Fibroblast of gingiva (primary cell): ENCODE results near the gene KIR3DL3.
"Not testable (repeated sequence)": the region's sequence is repeated elsewhere in the genome, so short reads cannot be mapped to it uniquely, and the experiment has no call there.

Experiments
- DNase-seq: peaks from one replicate; pipeline ENCODE4 v3.0.0-alpha.2; 2011; ENCODE audit warnings: low read depth

KIR3DL3 gene

GRCh38 chr19:54724142-54724541, at the start of gene KIR3DL3:
TSS of gene KIR3DL3 (plus strand) at chr19:54724442. CDS start at chr19:54724497, 55 bp downstream.
- DNase-seq = no peak

DNA sequence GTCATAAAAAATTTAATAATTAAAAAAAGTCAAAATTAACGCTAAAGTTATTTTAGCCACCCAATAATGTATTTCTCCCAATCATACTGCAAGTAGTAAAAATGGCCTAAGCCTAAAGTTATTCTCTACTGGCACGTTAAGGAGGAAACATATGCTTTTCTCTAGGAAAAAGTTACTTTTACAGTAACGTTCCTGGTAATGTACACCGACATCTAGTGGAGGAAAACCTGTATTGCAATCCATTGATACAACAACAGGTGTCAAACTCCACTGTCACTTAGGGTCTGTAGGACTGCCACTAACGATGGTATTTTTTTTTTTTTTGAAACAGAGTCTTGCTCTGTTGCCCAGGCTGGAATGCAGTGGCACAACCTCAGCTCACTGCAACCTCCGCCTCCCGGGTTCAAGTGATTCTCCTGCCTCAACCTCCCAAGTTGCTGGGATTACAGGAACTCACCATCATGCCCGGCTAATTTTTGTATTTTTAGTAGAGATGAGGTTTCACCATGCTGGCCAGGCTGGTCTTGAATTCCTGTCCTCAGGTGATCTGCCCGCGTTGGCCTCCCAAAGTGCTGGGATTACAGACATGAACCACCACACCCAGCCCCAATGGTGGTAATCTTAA, 47.9 kb upstream of the KIR3DL3 start:
- DNase-seq = not testable (repeated sequence)

DNA sequence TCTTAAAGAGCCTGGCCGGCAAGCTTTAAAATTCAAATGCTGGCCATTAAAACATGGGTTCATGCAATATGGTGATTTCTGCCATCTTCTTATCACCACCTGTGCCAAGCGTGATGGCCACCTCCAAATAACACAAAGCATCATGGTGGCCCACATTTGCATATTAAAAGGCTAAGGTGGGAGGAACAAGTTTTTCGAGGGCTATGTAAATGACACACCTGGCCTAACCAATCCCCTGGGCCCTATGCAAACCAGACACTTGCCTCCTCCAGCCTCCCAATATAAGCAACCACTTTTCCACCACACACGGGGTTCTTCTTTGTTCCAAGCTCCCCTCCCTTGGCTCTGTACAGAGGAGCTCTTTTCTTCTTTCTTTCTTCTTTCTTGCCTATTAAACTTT, 47.0 kb upstream of the KIR3DL3 start:
- no peak for DNase-seq

DNA sequence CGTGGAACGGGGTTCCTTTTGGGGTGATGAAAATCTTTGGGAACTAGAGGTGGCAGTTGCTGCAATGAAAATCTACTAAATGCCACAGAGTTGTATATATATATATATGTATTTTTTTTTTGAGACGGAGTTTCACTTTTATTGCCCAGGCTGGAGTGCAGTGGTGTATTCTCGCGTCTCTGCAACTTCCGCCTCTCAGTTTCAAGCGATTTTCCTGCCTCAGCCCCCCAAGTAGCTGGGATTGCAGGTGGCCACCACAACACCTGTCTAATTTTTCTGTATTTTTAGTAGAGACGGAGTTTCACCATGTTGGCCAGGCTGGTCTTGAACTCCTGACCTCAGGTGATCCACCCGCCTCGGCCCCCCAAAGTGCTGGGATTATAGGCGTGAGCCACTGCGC, 42.6 kb upstream of the KIR3DL3 start:
- DNase-seq = not testable (repeated sequence)

DNA sequence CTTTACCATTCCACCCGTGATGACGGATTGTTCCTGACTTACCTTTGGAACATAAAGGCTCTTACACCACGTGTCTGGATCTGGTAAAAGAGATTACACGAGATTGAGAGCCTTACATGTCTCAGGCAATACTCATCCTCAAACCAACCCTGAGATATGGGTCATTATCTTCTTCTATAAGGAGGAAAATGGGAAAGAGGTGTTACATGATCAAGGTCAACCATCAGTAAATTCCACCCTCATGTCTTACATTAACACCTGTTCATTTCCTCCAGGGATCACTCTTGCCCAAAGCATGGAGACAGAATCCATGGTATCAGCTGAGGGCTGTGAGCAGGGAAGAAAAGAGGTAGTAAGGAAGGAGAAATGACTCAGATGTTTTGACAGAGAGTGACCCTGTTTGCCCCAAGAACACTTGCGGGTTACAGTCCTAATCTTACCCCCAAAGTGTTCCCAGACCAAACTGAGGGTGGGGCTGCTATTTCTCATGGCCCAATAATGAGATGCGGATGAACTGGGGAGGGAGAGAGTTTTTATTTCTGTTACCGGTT, 41.9 kb upstream of the KIR3DL3 start:
- no peak for DNase-seq

DNA sequence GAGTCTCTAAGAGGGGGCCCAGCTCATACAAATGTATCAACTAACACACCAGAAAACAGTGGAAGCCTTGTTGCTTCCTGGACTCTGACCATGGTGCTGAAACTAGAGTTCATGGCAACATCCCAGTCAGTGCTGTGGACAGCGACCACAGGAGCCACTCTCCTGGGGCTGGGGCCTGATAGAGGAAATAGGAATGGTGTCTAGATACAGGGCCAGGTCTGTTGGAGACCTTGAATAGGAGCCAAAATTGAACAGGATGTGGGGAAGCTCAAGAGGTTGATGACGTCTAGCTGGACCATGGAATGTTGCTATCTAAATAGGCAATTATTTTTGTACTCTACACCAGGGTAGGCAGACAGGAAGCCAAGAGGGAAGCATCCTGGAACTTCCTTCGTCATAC, 39.7 kb upstream of the KIR3DL3 start:
- no peak for DNase-seq

GRCh38 chr19:54691582-54692297, 32.5 kb upstream of the KIR3DL3 start:
- no peak for DNase-seq

DNA sequence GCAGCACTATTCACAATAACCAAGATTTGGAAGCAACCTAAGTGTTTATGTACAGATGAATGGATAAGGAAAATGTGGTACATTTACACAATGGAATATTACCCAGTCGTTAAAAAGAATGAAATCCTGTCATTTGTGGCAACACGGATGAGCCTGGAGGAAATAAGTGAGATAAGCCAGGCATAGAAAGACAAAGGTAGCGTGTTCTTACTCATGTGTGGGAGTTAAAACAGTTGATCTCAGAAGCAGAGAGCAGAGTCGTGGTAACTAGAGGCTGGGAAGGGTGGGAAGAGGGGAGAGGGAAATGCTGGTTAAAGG, 32.0 kb upstream of the KIR3DL3 start:
- no peak for DNase-seq

DNA sequence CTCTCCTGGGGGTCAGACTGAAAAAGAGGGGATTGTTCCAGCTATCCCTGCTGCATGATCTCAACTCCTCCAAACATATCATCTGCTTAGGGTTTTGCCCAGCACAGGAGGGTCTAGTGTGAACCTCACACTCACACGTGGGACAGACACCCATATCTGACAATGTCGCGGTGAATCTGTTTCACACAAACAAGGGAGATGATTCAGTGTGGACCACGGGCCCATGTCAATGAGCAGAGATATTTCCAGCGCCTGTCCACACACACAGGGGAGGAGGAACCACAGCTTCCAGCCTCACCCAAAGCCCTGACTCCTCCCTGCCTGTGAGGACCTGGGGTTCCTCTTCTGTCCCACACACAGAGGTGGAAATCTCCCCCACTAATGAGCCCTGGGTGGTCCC, 29.6 kb upstream of the KIR3DL3 start:
- no peak for DNase-seq

GRCh38 chr19:54696117-54696548, 28.1 kb upstream of the KIR3DL3 start:
- no peak for DNase-seq

- DNase-seq = no peak
Observed at GRCh38 chr19:54696766-54697165, 27.5 kb upstream of the KIR3DL3 start.

DNA sequence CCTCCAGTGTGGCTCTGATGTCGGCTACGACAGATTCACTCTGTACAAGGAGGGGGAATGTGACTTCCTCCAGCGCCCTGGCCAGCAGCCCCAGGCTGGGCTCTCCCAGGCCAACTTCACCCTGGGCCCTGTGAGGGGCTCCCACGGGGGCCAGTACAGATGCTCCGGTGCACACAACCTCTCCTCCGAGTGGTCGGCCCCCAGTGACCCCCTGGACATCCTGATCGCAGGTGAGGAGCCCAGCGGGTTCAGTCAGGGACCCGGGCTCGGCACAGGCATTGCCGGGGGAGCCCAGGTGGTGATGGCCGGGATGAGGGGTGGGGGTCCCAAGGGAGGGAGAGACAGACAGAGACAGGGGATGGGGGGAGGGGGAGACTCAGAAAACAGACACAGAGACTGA, 26.5 kb upstream of the KIR3DL3 start:
- not testable (repeated sequence) for DNase-seq

- no peak for DNase-seq
Observed at GRCh38 chr19:54704928-54705327, 19.3 kb upstream of the KIR3DL3 start.

GRCh38 chr19:54707962-54708361, 16.3 kb upstream of the KIR3DL3 start:
- DNase-seq = no peak

GRCh38 chr19:54708781-54709180, 15.5 kb upstream of the KIR3DL3 start:
- DNase-seq = no peak

DNA sequence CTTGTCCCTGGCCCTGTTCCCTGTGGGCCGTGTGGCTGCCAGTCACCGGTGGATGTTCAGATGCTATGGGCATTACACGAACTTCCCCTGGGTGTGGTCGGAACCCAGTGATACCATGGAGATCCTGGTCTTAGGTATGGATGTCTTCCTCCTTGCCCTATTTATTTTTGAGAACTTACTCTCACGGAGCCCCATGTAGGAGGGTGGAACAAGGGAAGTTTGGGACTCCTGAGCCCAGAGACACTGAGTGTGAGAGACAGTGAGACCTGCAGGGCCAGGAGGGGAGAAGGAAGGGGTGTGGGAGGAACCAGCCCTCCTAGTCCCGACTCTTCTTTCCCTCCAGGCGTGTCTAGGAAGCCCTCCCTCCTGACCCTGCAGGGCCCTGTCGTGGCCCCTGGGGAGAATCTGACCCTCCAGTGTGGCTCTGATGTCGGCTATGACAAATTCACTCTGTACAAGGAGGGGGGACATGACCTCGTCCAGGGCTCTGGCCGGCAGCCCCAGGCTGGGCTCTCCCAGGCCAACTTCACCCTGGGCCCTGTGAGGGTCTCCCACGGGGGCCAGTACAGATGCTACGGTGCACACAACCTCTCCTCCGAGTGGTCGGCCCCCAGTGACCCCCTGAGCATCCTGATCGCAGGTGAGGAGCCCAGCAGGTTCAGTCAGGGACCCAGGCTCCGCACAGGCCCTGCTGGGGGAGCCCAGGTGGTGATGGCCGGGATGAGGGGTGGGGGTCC, 14.9 kb upstream of the KIR3DL3 start:
- DNase-seq = no peak

- DNase-seq = not testable (repeated sequence)
Observed at GRCh38 chr19:54709956-54710355, 14.3 kb upstream of the KIR3DL3 start.

GRCh38 chr19:54724644-54725043, 402 bp downstream of the KIR3DL3 start:
- no peak for DNase-seq

DNA sequence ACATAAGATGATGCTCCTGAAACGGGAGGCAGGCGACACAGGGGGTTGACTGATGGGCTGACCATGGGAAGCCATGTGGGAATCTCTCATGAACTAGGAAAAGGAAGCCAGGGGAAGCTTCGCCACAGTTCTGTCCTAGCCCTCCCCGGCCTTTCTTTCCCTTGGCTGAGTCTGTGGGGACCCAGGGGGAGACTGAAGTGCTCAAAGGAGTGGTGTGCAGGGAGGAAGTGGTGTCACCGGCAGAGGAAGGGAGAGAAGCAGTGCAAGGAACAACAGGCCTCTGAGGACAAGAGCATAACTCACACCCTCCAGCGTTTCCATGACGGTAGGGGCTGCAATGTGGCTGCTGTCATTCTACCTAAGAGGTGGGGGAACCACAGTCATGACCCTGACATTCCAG, 1.1 kb downstream of the KIR3DL3 start:
- DNase-seq = no peak

DNA sequence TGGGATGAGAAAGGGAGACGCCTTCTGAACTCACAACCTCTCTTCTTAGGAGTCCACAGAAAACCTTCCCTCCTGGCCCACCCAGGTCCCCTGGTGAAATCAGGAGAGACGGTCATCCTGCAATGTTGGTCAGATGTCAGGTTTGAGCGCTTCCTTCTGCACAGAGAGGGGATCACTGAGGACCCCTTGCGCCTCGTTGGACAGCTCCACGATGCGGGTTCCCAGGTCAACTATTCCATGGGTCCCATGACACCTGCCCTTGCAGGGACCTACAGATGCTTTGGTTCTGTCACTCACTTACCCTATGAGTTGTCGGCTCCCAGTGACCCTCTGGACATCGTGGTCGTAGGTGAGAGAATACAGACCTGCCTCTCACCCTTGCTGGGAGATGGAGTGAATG, 3.3 kb downstream of the KIR3DL3 start:
- no peak for DNase-seq

GRCh38 chr19:54728167-54728566, 3.9 kb downstream of the KIR3DL3 start:
- DNase-seq = no peak

GRCh38 chr19:54729416-54730188, 5.4 kb downstream of the KIR3DL3 start:
- DNase-seq = no peak
